EL (cell line): ENCODE data around the gene TUBA1A.
A peak's percentile ranks its signal among the peaks of the same experiment; 100 is the strongest.
"Not testable (repeated sequence)": the region's sequence is repeated elsewhere in the genome, so short reads cannot be mapped to it uniquely, and the experiment has no call there.

ENCODE experiments used
- DNase-seq: peaks from one replicate; pipeline ENCODE4 v3.0.0-alpha.2; 2016

The TUBA1A gene

DNA sequence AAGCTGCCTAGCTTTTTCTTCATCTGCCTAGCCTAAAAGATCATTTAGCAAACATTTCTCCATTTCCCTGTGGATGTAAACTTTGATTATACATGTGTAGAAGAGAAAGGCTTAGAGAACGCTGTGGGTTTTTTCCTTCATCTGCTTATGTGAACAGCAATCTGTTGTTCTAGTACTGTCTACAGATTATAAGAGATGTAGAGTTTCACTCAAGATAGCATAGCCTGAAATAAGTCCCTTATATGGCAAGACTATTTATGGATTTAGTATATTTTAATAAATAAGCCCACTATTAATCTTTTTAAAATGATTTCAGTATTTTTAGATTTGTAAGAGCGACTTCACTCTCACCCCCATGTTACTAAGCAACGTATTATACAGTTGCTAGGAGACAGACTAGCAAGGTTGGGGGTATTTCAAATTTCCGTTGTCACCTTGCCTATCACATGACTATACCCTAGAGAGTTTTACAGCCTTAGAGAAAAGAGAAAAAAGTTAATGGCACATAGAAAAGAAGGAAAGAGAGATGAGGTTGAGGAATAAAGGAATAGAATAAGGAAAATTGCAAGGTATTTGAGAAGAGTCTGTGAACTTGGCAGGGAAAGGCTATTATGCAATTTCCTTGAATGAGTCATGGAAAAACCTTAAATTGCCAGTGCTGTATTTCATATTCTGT is 12.2 kb upstream of the TUBA1A start:
- peak; percentile 73 for DNase-seq

DNA sequence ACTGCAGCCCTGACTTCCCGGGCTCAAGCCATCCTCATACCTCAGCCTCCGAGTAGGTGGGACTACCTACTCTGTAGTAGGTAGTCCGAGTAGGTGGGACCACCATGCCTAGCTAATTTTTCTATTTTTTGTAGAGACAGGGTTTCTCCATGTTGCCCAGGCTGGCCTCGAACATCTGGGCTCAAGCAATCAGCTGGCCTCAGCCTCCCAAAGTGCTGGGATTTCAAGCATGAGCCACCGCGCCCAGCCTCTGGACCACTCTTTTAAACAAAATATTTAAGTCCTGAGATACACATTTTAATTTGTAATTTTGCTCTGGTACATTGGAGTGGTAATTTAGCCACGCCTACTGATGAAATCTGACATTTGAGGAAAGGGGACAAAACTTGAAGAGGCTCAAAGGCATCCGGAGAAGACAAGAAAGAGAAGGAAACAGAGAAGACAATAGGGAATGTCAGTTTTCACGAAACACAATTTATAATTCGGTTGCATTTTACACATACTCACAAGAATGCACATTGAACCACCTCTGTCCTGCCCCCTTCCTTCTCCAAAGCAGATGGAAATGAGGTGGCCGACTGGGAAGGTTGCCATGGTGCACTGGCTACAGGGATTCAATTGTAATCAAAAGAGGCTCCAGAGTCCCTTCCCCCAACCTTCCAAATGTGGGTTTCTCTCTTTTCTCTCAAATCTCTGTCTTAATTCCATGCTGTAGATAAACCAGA is 9.7 kb upstream of the TUBA1A start:
- peak; percentile 87 for DNase-seq

- no peak for DNase-seq
Measured at GRCh38 chr12:49197256-49197655, 8.4 kb upstream of the TUBA1A start.

- DNase-seq, result no peak
Measured at GRCh38 chr12:49195736-49196135, 6.9 kb upstream of the TUBA1A start.

DNA sequence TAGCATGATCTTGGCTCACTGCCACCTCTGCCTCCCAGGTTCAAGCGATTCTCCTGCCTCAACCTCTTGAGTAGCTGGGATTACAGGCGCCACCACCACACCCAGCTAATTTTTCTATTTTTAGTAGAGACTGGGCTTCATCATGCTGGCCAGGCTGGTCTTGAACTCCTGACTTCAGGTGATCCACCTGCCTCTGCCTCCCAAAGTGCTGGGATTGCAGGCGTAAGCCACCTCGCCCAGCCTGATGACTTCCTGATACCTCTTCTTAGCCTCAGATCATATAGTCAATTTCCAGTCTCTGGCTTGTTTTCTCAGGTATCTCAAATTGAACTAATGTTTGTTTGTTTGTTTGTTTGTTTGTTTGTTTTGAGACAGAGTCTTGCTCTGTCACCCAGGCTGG is 4.9 kb upstream of the TUBA1A start:
- not testable (repeated sequence) for DNase-seq

GRCh38 chr12:49191498-49191897 is 2.6 kb upstream of the TUBA1A start:
- not testable (repeated sequence) for DNase-seq

GRCh38 chr12:49190974-49191373 is 2.1 kb upstream of the TUBA1A start:
- no peak for DNase-seq

- no peak for DNase-seq
Measured at GRCh38 chr12:49189731-49190716, 1.1 kb upstream of the TUBA1A start.

- peak; percentile 72 for DNase-seq
Measured at GRCh38 chr12:49188201-49188915, 522 bp downstream of the TUBA1A start.

DNA sequence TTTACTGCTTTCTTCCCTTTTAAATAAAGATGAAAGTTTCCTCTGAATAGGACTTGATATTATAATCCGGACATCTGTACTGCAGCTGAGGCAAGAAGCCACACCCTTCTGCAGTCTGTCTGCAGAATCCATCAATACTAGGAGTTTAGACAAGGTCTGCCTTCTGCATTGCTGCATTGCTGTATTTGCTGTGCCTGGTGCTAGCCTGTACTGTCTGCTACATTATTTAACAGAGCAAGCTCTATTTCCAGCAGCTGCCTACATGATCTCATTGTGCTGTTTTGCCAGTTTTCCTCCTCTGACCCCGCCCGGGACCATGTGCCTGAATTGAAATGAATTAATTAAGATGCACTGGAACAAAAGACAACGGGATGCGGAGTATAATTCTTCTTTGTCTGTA is 1.7 kb downstream of the TUBA1A start:
- peak; percentile 11 for DNase-seq

GRCh38 chr12:49186307-49186706 is 2.6 kb downstream of the TUBA1A start:
- DNase-seq, result not testable (repeated sequence)

DNA sequence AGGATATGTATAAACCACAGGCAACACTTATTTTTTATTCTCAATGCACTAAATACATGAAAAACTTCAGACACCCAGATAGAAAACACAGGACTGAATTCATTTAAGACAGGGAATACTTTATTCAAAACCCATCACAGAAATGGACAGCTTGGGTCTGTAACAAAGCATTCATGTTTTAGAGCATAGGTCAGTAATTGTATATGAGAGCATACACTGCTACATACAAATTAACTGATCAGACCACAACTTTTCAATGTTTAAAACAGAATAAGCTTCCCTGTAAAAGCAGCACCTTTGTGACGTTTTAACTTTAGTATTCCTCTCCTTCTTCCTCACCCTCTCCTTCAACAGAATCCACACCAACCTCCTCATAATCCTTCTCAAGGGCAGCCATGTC is 4.2 kb downstream of the TUBA1A start:
- DNase-seq, result not testable (repeated sequence)

GRCh38 chr12:49183214-49183950 is 5.5 kb downstream of the TUBA1A start:
- DNase-seq, result not testable (repeated sequence)

DNA sequence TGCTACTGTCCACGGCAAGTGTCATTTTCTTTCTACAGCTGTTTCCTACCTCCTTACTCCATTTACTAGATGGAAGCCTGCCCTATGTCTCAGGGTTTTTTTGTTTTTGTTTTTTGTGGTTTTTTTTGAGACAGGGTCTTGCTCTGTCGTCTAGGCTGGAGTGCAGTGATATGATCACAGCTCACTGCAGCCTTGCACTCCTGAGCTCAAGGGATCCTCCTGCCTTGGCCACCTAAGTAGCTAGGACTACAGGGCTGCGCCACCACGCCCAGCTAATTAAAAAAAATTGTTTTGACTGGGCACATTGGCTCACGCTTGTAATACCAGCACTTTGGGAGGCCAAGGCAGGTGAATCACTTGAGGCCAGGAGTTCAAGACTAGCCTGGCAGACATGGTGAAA is 14.7 kb downstream of the TUBA1A start:
- no peak for DNase-seq

GRCh38 chr12:49170924-49171323 is 18.0 kb downstream of the TUBA1A start:
- DNase-seq, result no peak

GRCh38 chr12:49165114-49165513 is 23.8 kb downstream of the TUBA1A start:
- DNase-seq, result no peak

GRCh38 chr12:49161901-49162300 is 27.0 kb downstream of the TUBA1A start:
- not testable (repeated sequence) for DNase-seq

DNA sequence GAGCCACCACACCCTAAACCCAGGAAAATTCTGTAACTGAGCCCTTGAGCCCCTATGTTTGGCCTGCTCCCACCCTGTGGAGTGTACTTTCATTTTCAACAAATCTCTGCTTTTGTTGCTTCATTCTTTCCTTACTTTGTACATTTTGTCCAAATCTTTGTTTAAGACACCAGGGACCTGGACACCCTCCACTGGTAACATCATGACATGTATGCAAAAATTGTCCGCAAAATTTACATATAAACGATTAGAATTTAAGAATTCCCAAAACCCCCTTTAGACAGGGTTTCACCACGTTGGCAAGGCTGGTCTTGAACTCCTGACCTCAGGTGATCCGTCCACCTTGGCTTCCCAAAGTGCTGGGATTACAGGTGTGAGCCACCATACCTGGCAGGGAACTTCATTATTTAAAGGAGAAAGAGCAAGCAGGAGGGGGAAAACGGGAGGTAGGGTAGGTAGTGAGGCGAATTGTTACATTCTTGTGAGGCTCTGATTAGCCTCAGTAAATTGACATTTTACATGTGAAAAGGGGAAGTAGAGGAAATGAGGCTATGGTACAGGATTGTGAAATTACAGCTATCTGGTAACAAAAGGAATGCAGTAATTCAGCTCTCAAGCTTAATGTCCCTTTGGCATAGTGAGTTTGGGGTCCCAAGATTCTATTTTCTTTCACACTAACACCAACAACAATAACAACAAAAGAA is 27.6 kb downstream of the TUBA1A start:
- no peak for DNase-seq

DNA sequence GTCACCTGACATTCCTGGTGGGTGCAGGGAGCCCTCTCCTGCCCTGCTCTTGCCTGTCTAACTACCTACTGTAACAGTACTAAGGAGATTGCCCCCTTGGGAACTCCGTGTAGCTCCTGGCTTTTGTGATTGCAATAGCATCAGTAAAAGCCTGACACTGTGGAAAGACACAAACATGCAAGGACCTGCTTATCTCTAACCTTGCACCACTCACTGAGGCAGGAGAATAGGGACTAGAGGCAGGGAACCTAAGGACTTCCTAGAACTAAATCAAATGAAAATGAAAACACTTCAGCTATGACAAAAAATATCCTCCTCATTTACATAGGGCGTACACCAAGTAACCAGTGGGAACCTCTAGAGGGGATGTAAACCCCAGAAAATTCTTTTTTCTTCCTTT is 28.5 kb downstream of the TUBA1A start:
- no peak for DNase-seq

GRCh38 chr12:49154221-49154620 is 34.7 kb downstream of the TUBA1A start:
- no peak for DNase-seq

DNA sequence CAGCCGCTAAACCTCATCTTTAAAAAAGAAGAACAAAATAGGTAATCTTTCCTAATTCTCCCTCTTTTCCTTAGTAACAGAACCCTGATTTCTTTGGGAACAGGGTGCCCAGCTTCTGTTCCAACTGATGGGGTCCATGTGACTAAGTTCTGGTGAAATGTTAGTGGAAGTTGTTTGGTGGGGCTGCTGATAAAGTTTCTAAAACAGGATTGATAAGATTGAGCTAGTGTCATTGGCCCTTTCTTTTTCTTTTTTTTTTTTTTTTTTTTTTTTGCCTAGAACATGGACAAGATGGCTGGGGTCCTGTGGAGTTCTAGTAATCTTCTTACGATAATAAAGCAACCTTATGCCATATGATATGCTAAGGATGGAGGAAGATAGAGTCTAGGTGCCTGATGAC is 41.5 kb downstream of the TUBA1A start:
- DNase-seq, result no peak
